ENCODE data around the gene MAD1L1.

DNA sequence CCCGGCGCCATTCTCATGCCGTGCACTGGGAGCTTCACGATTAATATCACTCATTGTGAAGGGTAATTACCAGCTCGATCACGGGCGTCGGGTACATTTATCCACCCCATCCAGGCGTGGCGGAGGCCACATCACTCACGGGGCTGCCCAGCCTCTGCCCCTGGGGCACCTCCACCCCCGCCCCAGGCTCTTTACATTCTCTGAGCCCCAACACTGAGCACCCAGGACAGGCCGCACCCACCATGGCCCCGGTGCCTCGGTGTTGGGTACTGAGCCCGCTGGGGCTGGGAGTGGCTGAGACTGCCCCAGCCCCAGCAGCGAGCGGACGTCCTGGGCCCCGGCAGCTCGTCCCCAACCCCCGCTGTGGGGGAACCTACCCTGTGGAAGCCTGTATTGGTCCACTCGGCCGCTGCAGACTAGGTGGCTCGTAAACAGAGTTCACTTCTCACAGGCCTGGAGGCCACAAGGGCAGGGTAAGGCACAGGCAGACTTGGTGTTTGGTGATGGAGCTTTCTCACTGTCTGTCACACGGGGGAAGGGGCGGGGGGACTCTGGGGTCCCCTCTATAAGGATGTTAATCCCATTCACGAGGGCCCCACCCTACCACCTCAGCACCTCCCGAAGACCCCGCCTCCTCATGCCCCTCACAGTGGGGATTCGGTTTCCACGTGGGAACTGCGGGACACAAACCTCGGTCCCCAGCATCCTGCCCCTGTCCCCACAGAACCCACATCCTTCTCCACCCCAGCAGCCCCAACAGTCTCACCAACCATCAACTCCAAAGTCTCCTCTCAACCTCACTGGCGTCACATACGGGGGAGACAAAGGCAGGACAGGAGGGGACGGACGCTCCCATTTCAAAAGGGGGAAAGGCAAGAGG lies 378.5 kb downstream of the MAD1L1 start:
- TF ChIP-seq, protein P1, sequence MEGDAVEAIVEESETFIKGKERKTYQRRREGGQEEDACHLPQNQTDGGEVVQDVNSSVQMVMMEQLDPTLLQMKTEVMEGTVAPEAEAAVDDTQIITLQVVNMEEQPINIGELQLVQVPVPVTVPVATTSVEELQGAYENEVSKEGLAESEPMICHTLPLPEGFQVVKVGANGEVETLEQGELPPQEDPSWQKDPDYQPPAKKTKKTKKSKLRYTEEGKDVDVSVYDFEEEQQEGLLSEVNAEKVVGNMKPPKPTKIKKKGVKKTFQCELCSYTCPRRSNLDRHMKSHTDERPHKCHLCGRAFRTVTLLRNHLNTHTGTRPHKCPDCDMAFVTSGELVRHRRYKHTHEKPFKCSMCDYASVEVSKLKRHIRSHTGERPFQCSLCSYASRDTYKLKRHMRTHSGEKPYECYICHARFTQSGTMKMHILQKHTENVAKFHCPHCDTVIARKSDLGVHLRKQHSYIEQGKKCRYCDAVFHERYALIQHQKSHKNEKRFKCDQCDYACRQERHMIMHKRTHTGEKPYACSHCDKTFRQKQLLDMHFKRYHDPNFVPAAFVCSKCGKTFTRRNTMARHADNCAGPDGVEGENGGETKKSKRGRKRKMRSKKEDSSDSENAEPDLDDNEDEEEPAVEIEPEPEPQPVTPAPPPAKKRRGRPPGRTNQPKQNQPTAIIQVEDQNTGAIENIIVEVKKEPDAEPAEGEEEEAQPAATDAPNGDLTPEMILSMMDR (IDR thresholded peaks at IDR 0.05 in 8 of 11, conservative IDR thresholded peaks at IDR 0.05 in 3 of 11) = no peak
- no peak for TF ChIP-seq POLR2AphosphoS5 (IDR thresholded peaks at IDR 0.05)
